Measurements from ENCODE around the gene OLIG1. TPM values are rescaled to one million over a fixed set of nuclear protein-coding genes. Genes with fewer than 3 reads are reported as not detected.

OLIG1 gene
- total and polyA plus RNA-seq, 2 of the 13 experiments (the other 11 are each of a cell fraction or from before 2014, with no cell fraction given) = not detected

DNA sequence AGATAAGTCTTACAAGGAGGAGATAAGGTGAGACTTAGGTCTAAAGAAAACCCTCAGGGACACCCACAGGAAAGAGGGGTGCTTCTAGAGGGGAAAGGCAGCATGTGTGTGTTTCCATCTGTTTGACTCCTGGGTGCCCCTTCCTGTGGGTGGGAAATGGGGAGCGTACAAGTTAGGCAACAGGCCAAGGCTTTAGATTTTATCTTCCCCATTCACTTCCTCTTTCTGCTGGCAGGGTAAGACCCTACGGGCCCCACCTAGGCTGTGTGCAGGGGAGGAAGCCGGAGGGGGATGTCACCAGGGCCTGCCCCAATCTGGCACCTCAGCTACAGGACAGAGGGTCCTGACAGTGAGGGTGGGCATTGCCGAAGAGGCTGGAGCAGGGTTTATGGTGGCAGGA lies 2.5 kb upstream of the OLIG1 start (continued):
- no peak for TF ChIP-seq ZMYM3 (CRISPR knock-in tag; IDR thresholded peaks at IDR 0.05)
- TF ChIP-seq YEATS4 (CRISPR knock-in tag; IDR thresholded peaks at IDR 0.05; ENCODE audit: borderline replicate concordance) = no peak
- TF ChIP-seq EEA1 (CRISPR knock-in tag; IDR thresholded peaks at IDR 0.05; ENCODE audit: borderline replicate concordance) = no peak
- no peak for TF ChIP-seq ZNF17 (CRISPR knock-in tag; IDR thresholded peaks at IDR 0.05)

DNA sequence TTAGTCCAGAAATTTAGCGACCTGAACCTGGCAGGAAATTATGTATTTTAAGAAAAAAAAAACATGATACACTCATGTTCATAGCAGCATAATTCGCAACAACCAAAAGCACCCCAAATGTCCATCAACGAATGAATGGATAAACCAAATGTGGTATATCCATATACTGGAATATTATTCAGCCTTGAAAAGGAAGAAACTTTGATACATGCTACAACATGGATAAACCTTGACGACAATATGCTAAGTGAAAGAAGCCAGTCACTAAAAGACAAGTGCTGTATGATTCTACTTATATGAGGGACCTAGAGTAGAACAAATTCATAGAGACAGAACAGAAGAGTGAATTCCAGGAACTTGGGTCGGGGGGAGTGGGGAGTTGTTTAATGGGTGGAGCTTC lies 698 bp upstream of the OLIG1 start:
- intact Hi-C loops (cut with micrococcal nuclease; ENCODE audit: unreplicated experiment) = no loop called here
- in situ Hi-C loops (cut with HindIII; ENCODE audit: extremely low pct_ligation_motif_present, low pct_unique_long_range_greater_than_20kb) = no loop called here
- Histone ChIP-seq H3K4me3 (replicated peaks in 1 of 3; ENCODE audit: insufficient read depth in 1 of 3, low read depth in 2 of 3, low read length in 3 of 3) (no peak overlapping the region), H3K9ac (ENCODE audit: insufficient read depth, low read depth, low read length) (no peak overlapping the region), H4K20me1 (ENCODE audit: insufficient read depth, low read length) (no peaks in the 10 kb centered on the region), H3K36me3 (replicated peaks in 1 of 2; ENCODE audit: control insufficient read depth in 1 of 2, insufficient read depth in 2 of 2, low read length in 2 of 2) (no peaks in the 10 kb centered on the region), H3K4me1 (ENCODE audit: insufficient read depth, low read length) (no peaks in the 10 kb centered on the region), H3K9me3 (ENCODE audit: low read length) (peaks cover 5% of the 10 kb centered on the region; the same call in 1 of the 2 replicates), H3K27me3 (ENCODE audit: control insufficient read depth in 1 of 2, insufficient read depth in 2 of 2, low read length in 2 of 2) (peaks cover 4 to 72% of the 10 kb centered on the region in 2 experiments), H3K4me2 (ENCODE audit: low read depth, low read length) (no peak overlapping the region), H3K27ac (ENCODE audit: extremely low read length, insufficient read depth, low read length) (no peak overlapping the region), H3K79me2 (ENCODE audit: insufficient read depth, low read length) (no peaks in the 10 kb centered on the region), H2AFZ (ENCODE audit: low read length) (no peak overlapping the region)
- BruUV-seq (replicated peaks) = no TSS peak
- no peak for FAIRE-seq
- ChIA-PET POLR2A (no interaction called here), CTCF (ENCODE audit: low intra/inter-chr PET ratio, low total read pairs) (no interaction called here)
- DNase-seq (ENCODE audit: low spot score) = no peak
- no peak for TF ChIP-seq BCL6 (CRISPR knock-in tag; IDR thresholded peaks at IDR 0.05)
- ATAC-seq = no peak
- WGBS (ENCODE audit: low lambda C conversion rate) = 37% methylated on average over 5 of the region's 5 CpGs

DNA sequence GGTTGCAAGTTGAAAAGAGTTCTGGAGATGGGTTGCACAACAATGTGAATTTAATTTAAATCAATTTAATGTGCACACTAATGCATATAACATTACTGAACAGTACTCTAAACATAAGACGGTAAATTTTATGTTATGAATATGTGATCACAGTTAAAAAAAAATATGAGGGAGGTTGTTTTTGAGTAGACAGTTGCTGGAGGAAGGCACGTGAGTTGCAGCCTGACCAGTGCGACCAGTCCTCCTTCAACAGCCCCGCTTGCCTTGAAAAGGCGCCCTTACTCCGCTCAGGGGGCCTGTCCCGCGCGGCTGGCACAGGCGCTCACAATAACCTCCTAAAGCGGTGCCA lies 322 bp upstream of the OLIG1 start:
- TF ChIP-seq FOXK1 (CRISPR knock-in tag; IDR thresholded peaks at IDR 0.05; ENCODE audit: borderline replicate concordance, low read depth) (no peak), ZNF382 (CRISPR knock-in tag; IDR thresholded peaks at IDR 0.05; ENCODE audit: borderline replicate concordance) (no peak), ZNF605 (CRISPR knock-in tag; IDR thresholded peaks at IDR 0.05) (no peak), RORA (CRISPR knock-in tag; IDR thresholded peaks at IDR 0.05) (no peak), ZNF367 (CRISPR knock-in tag; IDR thresholded peaks at IDR 0.05; ENCODE audit: borderline replicate concordance) (no peak), ZNF225 (CRISPR knock-in tag; IDR thresholded peaks at IDR 0.05) (no peak), MEIS2 (CRISPR knock-in tag; IDR thresholded peaks at IDR 0.05) (no peak)
- TF ChIP-seq, protein P1, sequence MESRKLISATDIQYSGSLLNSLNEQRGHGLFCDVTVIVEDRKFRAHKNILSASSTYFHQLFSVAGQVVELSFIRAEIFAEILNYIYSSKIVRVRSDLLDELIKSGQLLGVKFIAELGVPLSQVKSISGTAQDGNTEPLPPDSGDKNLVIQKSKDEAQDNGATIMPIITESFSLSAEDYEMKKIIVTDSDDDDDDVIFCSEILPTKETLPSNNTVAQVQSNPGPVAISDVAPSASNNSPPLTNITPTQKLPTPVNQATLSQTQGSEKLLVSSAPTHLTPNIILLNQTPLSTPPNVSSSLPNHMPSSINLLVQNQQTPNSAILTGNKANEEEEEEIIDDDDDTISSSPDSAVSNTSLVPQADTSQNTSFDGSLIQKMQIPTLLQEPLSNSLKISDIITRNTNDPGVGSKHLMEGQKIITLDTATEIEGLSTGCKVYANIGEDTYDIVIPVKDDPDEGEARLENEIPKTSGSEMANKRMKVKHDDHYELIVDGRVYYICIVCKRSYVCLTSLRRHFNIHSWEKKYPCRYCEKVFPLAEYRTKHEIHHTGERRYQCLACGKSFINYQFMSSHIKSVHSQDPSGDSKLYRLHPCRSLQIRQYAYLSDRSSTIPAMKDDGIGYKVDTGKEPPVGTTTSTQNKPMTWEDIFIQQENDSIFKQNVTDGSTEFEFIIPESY (CRISPR knock-in tag; IDR thresholded peaks at IDR 0.05) = no peak
- TF ChIP-seq, protein P2, sequence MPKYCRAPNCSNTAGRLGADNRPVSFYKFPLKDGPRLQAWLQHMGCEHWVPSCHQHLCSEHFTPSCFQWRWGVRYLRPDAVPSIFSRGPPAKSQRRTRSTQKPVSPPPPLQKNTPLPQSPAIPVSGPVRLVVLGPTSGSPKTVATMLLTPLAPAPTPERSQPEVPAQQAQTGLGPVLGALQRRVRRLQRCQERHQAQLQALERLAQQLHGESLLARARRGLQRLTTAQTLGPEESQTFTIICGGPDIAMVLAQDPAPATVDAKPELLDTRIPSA (CRISPR knock-in tag; IDR thresholded peaks at IDR 0.05; ENCODE audit: borderline replicate concordance) = no peak
- TF ChIP-seq, protein P3, sequence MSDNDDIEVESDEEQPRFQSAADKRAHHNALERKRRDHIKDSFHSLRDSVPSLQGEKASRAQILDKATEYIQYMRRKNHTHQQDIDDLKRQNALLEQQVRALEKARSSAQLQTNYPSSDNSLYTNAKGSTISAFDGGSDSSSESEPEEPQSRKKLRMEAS (IDR thresholded peaks at IDR 0.05) = no peak
- H4K20me1 ChIP-seq (ENCODE audit: insufficient read depth, low read length) = no peaks in the 10 kb centered on the region
- no peak overlapping the region for H3K27ac ChIP-seq (ENCODE audit: extremely low read length, insufficient read depth, low read length)
- ChIA-PET POLR2A (no interaction called here), CTCF (ENCODE audit: low intra/inter-chr PET ratio, low total read pairs) (no interaction called here)
- no peak overlapping the region for H3K9ac ChIP-seq (ENCODE audit: insufficient read depth, low read depth, low read length)
- in situ Hi-C loops (cut with HindIII; ENCODE audit: extremely low pct_ligation_motif_present, low pct_unique_long_range_greater_than_20kb) (no loop called here), intact Hi-C loops (cut with micrococcal nuclease; ENCODE audit: unreplicated experiment) (no loop called here)
- no peaks in the 10 kb centered on the region for H3K79me2 ChIP-seq (ENCODE audit: insufficient read depth, low read length)
- FAIRE-seq (no peak), DNase-seq (ENCODE audit: low spot score) (no peak), ATAC-seq (no peak)
- no peak overlapping the region for H3K4me2 ChIP-seq (ENCODE audit: low read depth, low read length)
- 48% methylated on average over 9 of the region's 11 CpGs for WGBS (ENCODE audit: low lambda C conversion rate)
- no peaks in the 10 kb centered on the region for H3K4me1 ChIP-seq (ENCODE audit: insufficient read depth, low read length)
- BruUV-seq (replicated peaks) = no TSS peak
- H3K36me3 ChIP-seq (replicated peaks in 1 of 2; ENCODE audit: control insufficient read depth in 1 of 2, insufficient read depth in 2 of 2, low read length in 2 of 2) = no peaks in the 10 kb centered on the region
- H2AFZ ChIP-seq (ENCODE audit: low read length) = no peak overlapping the region
- H3K27me3 ChIP-seq (ENCODE audit: control insufficient read depth in 1 of 2, insufficient read depth in 2 of 2, low read length in 2 of 2) = peaks cover 2 to 76% of the 10 kb centered on the region in 2 experiments
- H3K9me3 ChIP-seq (ENCODE audit: low read length) = peaks cover 5% of the 10 kb centered on the region; the same call in 1 of the 2 replicates
- H3K4me3 ChIP-seq (replicated peaks in 1 of 3; ENCODE audit: insufficient read depth in 1 of 3, low read depth in 2 of 3, low read length in 3 of 3) = no peak overlapping the region

Data from HepG2 (cell line).